HL-60 (cell line): ENCODE data around the gene SEC24D.

Source experiments
- DNase-seq, 2 experiments: peaks; one replicate each; pipeline ENCODE4 v3.0.0-alpha.2; 2010 to 2020; ENCODE audit warnings: low read depth in 1 of 2, low spot score in 1 of 2
- H3K27ac ChIP-seq: fragments of 250-450 bp; sonication (Bioruptor Pico); replicated peaks from 2 replicates; pipeline ENCODE4 v1.5.1; 2020; ENCODE audit warnings: mild to moderate bottlenecking, moderate library complexity
- H3K27me3 ChIP-seq: fragments of 250-450 bp; sonication (Bioruptor Pico); 2 replicates; pipeline ENCODE4 v1.5.1; 2021; ENCODE audit warnings: mild to moderate bottlenecking, moderate library complexity; ENCODE audit not compliant: insufficient read depth, poor library complexity, severe bottlenecking
- H3K4me3 ChIP-seq: replicated peaks from 2 replicates; pipeline ENCODE4 v1.5.1; 2011; ENCODE audit warnings: mild to moderate bottlenecking, control low read depth, low read length; ENCODE audit not compliant: insufficient read depth
- GABPA ChIP-seq: IDR thresholded peaks from 2 replicates; pipeline ENCODE4 v1.6.1; 2012; ENCODE audit warnings: low read depth
- POLR2AphosphoS5 ChIP-seq: IDR thresholded peaks from 2 replicates; pipeline ENCODE4 v1.6.1; 2012; ENCODE audit warnings: low read depth
- SPI1 ChIP-seq: IDR thresholded peaks from 2 replicates; pipeline ENCODE4 v1.6.1; 2012; ENCODE audit warnings: low read depth, mild to moderate bottlenecking, borderline replicate concordance
- TF ChIP-seq, protein P1 (sequence below): IDR thresholded peaks from 2 replicates; pipeline ENCODE4 v1.6.1; 2012; ENCODE audit warnings: low read depth; ENCODE audit not compliant: insufficient replicate concordance
- TF ChIP-seq, protein P2 (sequence below): IDR thresholded peaks from one replicate; pipeline ENCODE4 v1.5.1; 2011; ENCODE audit warnings: low read length, control low read depth, inconsistent platforms; ENCODE audit not compliant: insufficient read depth

Gene SEC24D

DNA sequence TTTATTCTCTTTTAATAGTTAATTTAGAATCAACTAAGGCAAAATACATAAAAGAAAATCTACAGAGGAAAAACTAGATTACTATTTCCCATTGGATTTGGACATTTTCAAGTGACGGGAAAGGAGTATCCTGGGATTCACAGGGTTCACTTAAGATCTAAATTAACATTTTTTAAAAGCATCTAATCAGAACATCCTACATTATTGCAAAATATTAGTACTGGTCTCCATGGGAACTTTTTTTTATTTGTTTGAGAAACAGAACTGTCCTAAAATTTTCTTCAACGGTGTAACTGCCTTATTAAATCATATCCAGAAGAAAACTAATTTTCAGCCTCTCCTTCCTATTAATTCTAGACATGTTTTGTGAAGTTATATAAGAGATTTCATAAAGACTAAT is 81.0 kb downstream of the SEC24D start:
- no peak for TF ChIP-seq GABPA
- no peak for TF ChIP-seq POLR2AphosphoS5
- no peak for TF ChIP-seq SPI1
- TF ChIP-seq, protein P1, sequence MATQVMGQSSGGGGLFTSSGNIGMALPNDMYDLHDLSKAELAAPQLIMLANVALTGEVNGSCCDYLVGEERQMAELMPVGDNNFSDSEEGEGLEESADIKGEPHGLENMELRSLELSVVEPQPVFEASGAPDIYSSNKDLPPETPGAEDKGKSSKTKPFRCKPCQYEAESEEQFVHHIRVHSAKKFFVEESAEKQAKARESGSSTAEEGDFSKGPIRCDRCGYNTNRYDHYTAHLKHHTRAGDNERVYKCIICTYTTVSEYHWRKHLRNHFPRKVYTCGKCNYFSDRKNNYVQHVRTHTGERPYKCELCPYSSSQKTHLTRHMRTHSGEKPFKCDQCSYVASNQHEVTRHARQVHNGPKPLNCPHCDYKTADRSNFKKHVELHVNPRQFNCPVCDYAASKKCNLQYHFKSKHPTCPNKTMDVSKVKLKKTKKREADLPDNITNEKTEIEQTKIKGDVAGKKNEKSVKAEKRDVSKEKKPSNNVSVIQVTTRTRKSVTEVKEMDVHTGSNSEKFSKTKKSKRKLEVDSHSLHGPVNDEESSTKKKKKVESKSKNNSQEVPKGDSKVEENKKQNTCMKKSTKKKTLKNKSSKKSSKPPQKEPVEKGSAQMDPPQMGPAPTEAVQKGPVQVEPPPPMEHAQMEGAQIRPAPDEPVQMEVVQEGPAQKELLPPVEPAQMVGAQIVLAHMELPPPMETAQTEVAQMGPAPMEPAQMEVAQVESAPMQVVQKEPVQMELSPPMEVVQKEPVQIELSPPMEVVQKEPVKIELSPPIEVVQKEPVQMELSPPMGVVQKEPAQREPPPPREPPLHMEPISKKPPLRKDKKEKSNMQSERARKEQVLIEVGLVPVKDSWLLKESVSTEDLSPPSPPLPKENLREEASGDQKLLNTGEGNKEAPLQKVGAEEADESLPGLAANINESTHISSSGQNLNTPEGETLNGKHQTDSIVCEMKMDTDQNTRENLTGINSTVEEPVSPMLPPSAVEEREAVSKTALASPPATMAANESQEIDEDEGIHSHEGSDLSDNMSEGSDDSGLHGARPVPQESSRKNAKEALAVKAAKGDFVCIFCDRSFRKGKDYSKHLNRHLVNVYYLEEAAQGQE = no peak
- TF ChIP-seq, protein P2, sequence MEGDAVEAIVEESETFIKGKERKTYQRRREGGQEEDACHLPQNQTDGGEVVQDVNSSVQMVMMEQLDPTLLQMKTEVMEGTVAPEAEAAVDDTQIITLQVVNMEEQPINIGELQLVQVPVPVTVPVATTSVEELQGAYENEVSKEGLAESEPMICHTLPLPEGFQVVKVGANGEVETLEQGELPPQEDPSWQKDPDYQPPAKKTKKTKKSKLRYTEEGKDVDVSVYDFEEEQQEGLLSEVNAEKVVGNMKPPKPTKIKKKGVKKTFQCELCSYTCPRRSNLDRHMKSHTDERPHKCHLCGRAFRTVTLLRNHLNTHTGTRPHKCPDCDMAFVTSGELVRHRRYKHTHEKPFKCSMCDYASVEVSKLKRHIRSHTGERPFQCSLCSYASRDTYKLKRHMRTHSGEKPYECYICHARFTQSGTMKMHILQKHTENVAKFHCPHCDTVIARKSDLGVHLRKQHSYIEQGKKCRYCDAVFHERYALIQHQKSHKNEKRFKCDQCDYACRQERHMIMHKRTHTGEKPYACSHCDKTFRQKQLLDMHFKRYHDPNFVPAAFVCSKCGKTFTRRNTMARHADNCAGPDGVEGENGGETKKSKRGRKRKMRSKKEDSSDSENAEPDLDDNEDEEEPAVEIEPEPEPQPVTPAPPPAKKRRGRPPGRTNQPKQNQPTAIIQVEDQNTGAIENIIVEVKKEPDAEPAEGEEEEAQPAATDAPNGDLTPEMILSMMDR = no peak
- DNase-seq = no peak
- Histone ChIP-seq H3K27ac (no peak overlapping the region), H3K4me3 (no peak overlapping the region), H3K27me3 (no peaks in the 10 kb centered on the region)

DNA sequence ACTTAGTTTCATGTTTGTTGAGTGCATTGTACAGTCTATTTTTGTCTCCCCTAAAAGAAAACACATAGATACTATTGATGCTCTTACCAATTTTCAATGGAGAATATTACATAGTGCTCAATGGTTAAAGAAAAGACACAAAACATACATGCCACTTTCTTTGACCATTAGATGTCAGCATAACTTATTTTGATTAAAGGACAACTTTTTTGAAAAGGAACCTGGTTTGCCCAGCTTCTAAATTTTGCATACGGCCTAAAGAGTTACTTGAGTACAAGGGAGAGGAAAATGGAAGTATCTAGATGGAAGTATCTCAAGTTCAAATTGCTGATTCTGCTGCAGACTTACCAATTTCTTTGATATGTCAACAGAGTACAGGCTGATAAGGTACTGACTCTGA is 82.2 kb downstream of the SEC24D start:
- H3K4me3 ChIP-seq = no peak overlapping the region
- H3K27ac ChIP-seq = no peak overlapping the region
- no peak for DNase-seq
- no peaks in the 10 kb centered on the region for H3K27me3 ChIP-seq
- TF ChIP-seq, protein P1 = no peak
- TF ChIP-seq POLR2AphosphoS5 = no peak
- TF ChIP-seq, protein P2 = no peak
- no peak for TF ChIP-seq SPI1
- no peak for TF ChIP-seq GABPA

DNA sequence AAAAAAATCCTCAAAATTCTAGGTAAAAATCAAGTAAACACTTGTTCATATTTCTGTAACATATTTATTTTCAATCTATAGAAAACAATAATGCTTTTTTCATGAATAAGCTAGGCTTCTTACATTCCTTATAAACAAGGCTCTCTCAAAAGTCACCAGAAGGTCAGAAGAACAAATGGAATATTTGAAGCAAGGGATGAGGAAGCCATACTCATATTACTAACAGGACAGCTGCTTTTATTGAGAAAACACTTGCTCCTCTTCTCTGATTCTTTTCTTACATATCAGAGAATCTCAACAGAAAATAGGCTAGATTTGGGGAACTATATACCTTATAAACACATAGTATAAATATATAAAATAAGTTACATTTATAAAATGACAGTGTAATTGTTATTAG is 82.8 kb downstream of the SEC24D start:
- no peak overlapping the region for H3K27ac ChIP-seq
- no peak for DNase-seq
- no peak for TF ChIP-seq POLR2AphosphoS5
- TF ChIP-seq GABPA = no peak
- TF ChIP-seq, protein P2 = no peak
- TF ChIP-seq, protein P1 = no peak

More for the DNA sequence above, 82.8 kb downstream of the SEC24D start:
- Histone ChIP-seq H3K27me3 (no peaks in the 10 kb centered on the region), H3K4me3 (no peak overlapping the region)
